Astrocyte (in vitro differentiated cells and primary cell): ENCODE measurements around the gene DNAH3. TPM values are rescaled to one million over a fixed set of nuclear protein-coding genes. Genes with fewer than 3 reads are reported as not detected.

ENCODE experiments used
- DNase-seq: peaks from one replicate; pipeline ENCODE4 v3.0.0-alpha.2; 2010; ENCODE audit warnings: low read depth
- FAIRE-seq: peaks from 2 replicates; lab custom pipeline; 2011; peaks lifted over from hg19 to GRCh38; lab: Jason Lieb, UNC
- H2AFZ ChIP-seq: 2 replicates; pipeline ENCODE4 v1.6.0; 2012; ENCODE audit warnings: low read depth, low read length, inconsistent platforms
- H3K27ac ChIP-seq: 2 replicates; pipeline ENCODE4 v1.5.1; 2011; ENCODE audit warnings: low read depth, low read length, inconsistent platforms
- H3K27me3 ChIP-seq: 2 replicates; pipeline ENCODE4 v1.6.0; 2011; ENCODE audit warnings: low read length, inconsistent platforms; ENCODE audit not compliant: insufficient read depth
- H3K36me3 ChIP-seq: 2 replicates; pipeline ENCODE4 v1.5.1; 2011; ENCODE audit warnings: low read length, inconsistent platforms; ENCODE audit not compliant: insufficient read depth
- H3K4me1 ChIP-seq: 2 replicates; pipeline ENCODE4 v1.5.1; 2011; ENCODE audit warnings: low read length, inconsistent platforms; ENCODE audit not compliant: insufficient read depth
- H3K4me2 ChIP-seq: 2 replicates; pipeline ENCODE4 v1.6.0; 2012; ENCODE audit warnings: low read length, inconsistent platforms
- H3K4me3 ChIP-seq: 2 replicates; pipeline ENCODE4 v1.5.1; 2011; ENCODE audit warnings: low read depth, mild to moderate bottlenecking, low read length, inconsistent platforms; ENCODE audit not compliant: insufficient read depth
- H3K79me2 ChIP-seq: 2 replicates; pipeline ENCODE4 v1.6.0; 2012; ENCODE audit warnings: mild to moderate bottlenecking, low read length, inconsistent platforms; ENCODE audit not compliant: insufficient read depth
- H3K9ac ChIP-seq: 2 replicates; pipeline ENCODE4 v1.6.0; 2012; ENCODE audit warnings: mild to moderate bottlenecking, low read length, inconsistent platforms
- H3K9me3 ChIP-seq: 2 replicates; pipeline ENCODE4 v1.5.1; 2012; ENCODE audit warnings: low read depth, mild to moderate bottlenecking, low read length, inconsistent platforms; ENCODE audit not compliant: insufficient read depth
- H4K20me1 ChIP-seq: 2 replicates; pipeline ENCODE4 v1.6.0; 2012; ENCODE audit warnings: low read length, inconsistent platforms; ENCODE audit not compliant: insufficient read depth
- H3K27ac Mint-ChIP-seq: one replicate; pipeline ENCODE4 v1.8.0; 2021; ENCODE audit warnings: mild to moderate bottlenecking, mixed read lengths; ENCODE audit not compliant: unreplicated experiment
- H3K27me3 Mint-ChIP-seq: one replicate; pipeline ENCODE4 v1.8.0; 2021; ENCODE audit warnings: low read depth, mixed read lengths; ENCODE audit not compliant: unreplicated experiment
- H3K36me3 Mint-ChIP-seq: one replicate; pipeline ENCODE4 v1.8.0; 2021; ENCODE audit warnings: low read depth, mixed read lengths; ENCODE audit not compliant: unreplicated experiment
- H3K4me1 Mint-ChIP-seq: one replicate; pipeline ENCODE4 v1.8.0; 2021; ENCODE audit warnings: low read depth, mixed read lengths; ENCODE audit not compliant: unreplicated experiment
- H3K4me3 Mint-ChIP-seq: one replicate; pipeline ENCODE4 v1.8.0; 2021; ENCODE audit warnings: mild to moderate bottlenecking, moderate library complexity, mixed read lengths; ENCODE audit not compliant: unreplicated experiment
- H3K9me3 Mint-ChIP-seq: one replicate; pipeline ENCODE4 v1.8.0; 2021; ENCODE audit warnings: mild to moderate bottlenecking, mixed read lengths; ENCODE audit not compliant: unreplicated experiment
- CTCF ChIP-seq: IDR thresholded peaks from 2 replicates; pipeline ENCODE4 v1.5.1; 2011; ENCODE audit warnings: low read depth, mild to moderate bottlenecking, inconsistent platforms, low read length, moderate library complexity; ENCODE audit not compliant: insufficient read depth
- EZH2 ChIP-seq: IDR thresholded peaks from 2 replicates; pipeline ENCODE4 v1.6.1; 2012; ENCODE audit warnings: mild to moderate bottlenecking, low read length, inconsistent platforms; ENCODE audit not compliant: insufficient read depth
- total RNA-seq: library from RNA; stranded (reverse); gene quantifications from 2 replicates; pipeline ENCODE4 v1.2.1, GENCODE V29; 2021

Gene DNAH3
- total RNA-seq, 1 donor from 2014 or later = not detected

GRCh38 chr16:21128991-21129390 is 21.7 kb downstream of the DNAH3 start:
- Histone ChIP-seq H3K79me2 (no peaks in the 10 kb centered on the region), H2AFZ (no peak overlapping the region), H3K4me1 (no peaks in the 10 kb centered on the region), H3K4me3 (no peak overlapping the region), H3K9me3 (no peaks in the 10 kb centered on the region), H4K20me1 (no peaks in the 10 kb centered on the region), H3K36me3 (no peaks in the 10 kb centered on the region), H3K27me3 (no peaks in the 10 kb centered on the region), H3K9ac (no peak overlapping the region), H3K4me2 (no peak overlapping the region), H3K27ac (no peak overlapping the region)
- no peaks in the 10 kb centered on the region for H3K36me3 Mint-ChIP-seq
- FAIRE-seq = no peak
- H3K4me1 Mint-ChIP-seq = no peaks in the 10 kb centered on the region
- H3K27ac Mint-ChIP-seq = no peak overlapping the region
- no peak for DNase-seq
- no peaks in the 10 kb centered on the region for H3K9me3 Mint-ChIP-seq
- TF ChIP-seq CTCF (no peak), EZH2 (no peak)
- no peak overlapping the region for H3K4me3 Mint-ChIP-seq
- H3K27me3 Mint-ChIP-seq = peaks cover 21% of the 10 kb centered on the region

GRCh38 chr16:21126518-21126917 is 24.1 kb downstream of the DNAH3 start:
- H3K27me3 Mint-ChIP-seq = peaks cover 14% of the 10 kb centered on the region
- TF ChIP-seq EZH2 (no peak), CTCF (no peak)

GRCh38 chr16:21125191-21125590 is 25.5 kb downstream of the DNAH3 start:
- Mint-ChIP-seq H3K9me3 (no peaks in the 10 kb centered on the region), H3K27me3 (peaks cover 12% of the 10 kb centered on the region), H3K4me3 (no peak overlapping the region), H3K36me3 (no peaks in the 10 kb centered on the region), H3K4me1 (no peaks in the 10 kb centered on the region), H3K27ac (no peak overlapping the region)
- Histone ChIP-seq H3K36me3 (no peaks in the 10 kb centered on the region), H3K27ac (no peak overlapping the region), H3K4me2 (no peak overlapping the region), H3K4me1 (no peaks in the 10 kb centered on the region), H3K79me2 (no peaks in the 10 kb centered on the region), H3K4me3 (no peak overlapping the region), H3K9me3 (no peaks in the 10 kb centered on the region), H3K9ac (no peak overlapping the region), H2AFZ (no peak overlapping the region), H4K20me1 (no peaks in the 10 kb centered on the region), H3K27me3 (no peaks in the 10 kb centered on the region)
- DNase-seq (no peak), FAIRE-seq (no peak)
- TF ChIP-seq CTCF = no peak

More at GRCh38 chr16:21126518-21126917, 24.1 kb downstream of the DNAH3 start:
- H3K9me3 Mint-ChIP-seq = no peaks in the 10 kb centered on the region
- H3K27me3 ChIP-seq = no peaks in the 10 kb centered on the region
- no peaks in the 10 kb centered on the region for H3K4me1 ChIP-seq
- no peaks in the 10 kb centered on the region for H3K36me3 ChIP-seq
- no peak for DNase-seq
- no peak for FAIRE-seq
- H3K9me3 ChIP-seq = no peaks in the 10 kb centered on the region
- H3K4me2 ChIP-seq = no peak overlapping the region
- H2AFZ ChIP-seq = no peak overlapping the region
- no peak overlapping the region for H3K27ac Mint-ChIP-seq
- H3K79me2 ChIP-seq = no peaks in the 10 kb centered on the region
- no peaks in the 10 kb centered on the region for H4K20me1 ChIP-seq
- H3K36me3 Mint-ChIP-seq = no peaks in the 10 kb centered on the region
- H3K9ac ChIP-seq = no peak overlapping the region
- no peak overlapping the region for H3K4me3 ChIP-seq
- H3K27ac ChIP-seq = no peak overlapping the region
- no peaks in the 10 kb centered on the region for H3K4me1 Mint-ChIP-seq
- H3K4me3 Mint-ChIP-seq = no peak overlapping the region
